K562 (cell line): ENCODE measurements around the gene IMPA2. TPM values are rescaled to one million over a fixed set of nuclear protein-coding genes. Genes with fewer than 3 reads are reported as not detected.

Experiments
- CREB3L1 ChIP-seq: fragments of 450-650 bp; IDR thresholded peaks from 2 replicates; pipeline ENCODE4 v1.6.1; 2014; ENCODE audit warnings: low read depth, mild to moderate bottlenecking, moderate library complexity, borderline replicate concordance
- ETV6 ChIP-seq, 3 experiments: fragments of 150-350 bp in 1 of 3; sonication (generic) in 1 of 3; formaldehyde crosslinking in 1 of 3; IDR thresholded peaks; 2 replicates each; pipeline versions ENCODE4 v1.6.1 to v1.8.0; 2014 to 2022; ENCODE audit warnings: borderline replicate concordance in 2 of 3, low read depth in 2 of 3, antibody characterized with exemption in 1 of 3, low read length in 1 of 3, mild to moderate bottlenecking in 1 of 3, missing genetic modification reagents in 1 of 3
- FOSL1 ChIP-seq: fragments of 200-800 bp; sonication (Bioruptor generic); conservative IDR thresholded peaks from 2 replicates; pipeline ENCODE4 v1.6.1; 2016; ENCODE audit warnings: missing genetic modification characterization, missing compliant biosample characterization
- FOXP1 ChIP-seq: sonication (generic); formaldehyde crosslinking; IDR thresholded peaks from 2 replicates; pipeline ENCODE4 v1.8.0; 2022; ENCODE audit warnings: mild to moderate bottlenecking, missing genetic modification reagents
- HMGN3 ChIP-seq: IDR thresholded peaks from 2 replicates; pipeline ENCODE4 v1.6.1; 2011; ENCODE audit warnings: borderline replicate concordance, low read depth, mild to moderate bottlenecking, mixed read lengths, low read length; ENCODE audit not compliant: insufficient read length; ENCODE audit errors: extremely low read depth
- L3MBTL2 ChIP-seq: fragments of 450-650 bp; IDR thresholded peaks from 2 replicates; pipeline ENCODE4 v1.6.1; 2016; ENCODE audit warnings: mild to moderate bottlenecking, moderate library complexity
- NCOR1 ChIP-seq: fragments of 450-650 bp; IDR thresholded peaks from 2 replicates; pipeline ENCODE4 v1.6.1; 2016; ENCODE audit warnings: mild to moderate bottlenecking, moderate library complexity
- NFIC ChIP-seq: fragments of 450-650 bp; IDR thresholded peaks from 2 replicates; pipeline ENCODE4 v1.6.1; 2017; ENCODE audit warnings: mild to moderate bottlenecking, inconsistent platforms
- NR4A1 ChIP-seq, 2 experiments: fragments of 250-450 bp in 1 of 2; fragments of 450-650 bp in 1 of 2; sonication (Bioruptor Pico) in 1 of 2; IDR thresholded peaks; 2 replicates each; pipeline versions ENCODE4 v1.4.0 to v1.6.1; 2016 to 2020; ENCODE audit warnings: mild to moderate bottlenecking in 2 of 2, missing compliant biosample characterization in 1 of 2, missing genetic modification characterization in 1 of 2, moderate library complexity in 1 of 2
- NRF1 ChIP-seq, 2 experiments: fragments of 450-650 bp; IDR thresholded peaks in 1 of 2; conservative IDR thresholded peaks in 1 of 2; 2 replicates each; pipeline ENCODE4 v1.6.1; 2014; ENCODE audit warnings: mild to moderate bottlenecking in 2 of 2
- RBM15 ChIP-seq: fragments of 200-400 bp; formaldehyde crosslinking; IDR thresholded peaks from 2 replicates; pipeline ENCODE4 v1.6.1; 2018; ENCODE audit warnings: mild to moderate bottlenecking, low read length, moderate library complexity; ENCODE audit not compliant: insufficient read depth
- RNF2 ChIP-seq: sonication (generic); IDR thresholded peaks from 2 replicates; pipeline ENCODE4 v1.6.1; 2016
- STAT5B ChIP-seq: fragments of 250-450 bp; sonication (Bioruptor Pico); IDR thresholded peaks from 2 replicates; pipeline ENCODE4 v1.8.0; 2021; ENCODE audit warnings: mild to moderate bottlenecking, inconsistent platforms
- TAF7 ChIP-seq: fragments of 450-650 bp; IDR thresholded peaks from 2 replicates; pipeline ENCODE4 v1.6.1; 2016; ENCODE audit warnings: missing genetic modification characterization, missing compliant biosample characterization
- TRIM24 ChIP-seq, 2 experiments: fragments of 450-650 bp; IDR thresholded peaks; 2 replicates each; pipeline ENCODE4 v1.6.1; 2016
- ZC3H11A ChIP-seq: IDR thresholded peaks from 2 replicates; pipeline ENCODE4 v1.6.1; 2012; ENCODE audit warnings: low read depth, low read length, improper control_type of control experiment
- ZNF263 ChIP-seq: sonication (generic); formaldehyde crosslinking; IDR thresholded peaks from 2 replicates; pipeline ENCODE4 v1.8.0; 2022; ENCODE audit warnings: mild to moderate bottlenecking, missing genetic modification reagents, borderline replicate concordance
- ZNF431 ChIP-seq: sonication (generic); formaldehyde crosslinking; IDR thresholded peaks from 2 replicates; pipeline ENCODE4 v1.8.0; 2022; ENCODE audit warnings: mild to moderate bottlenecking, missing genetic modification reagents
- ZZZ3 ChIP-seq: fragments of 450-650 bp; IDR thresholded peaks from 2 replicates; pipeline ENCODE4 v1.6.1; 2016; ENCODE audit warnings: antibody characterized with exemption, mild to moderate bottlenecking, moderate library complexity
- polyA plus RNA-seq, 8 experiments: library from polyadenylated mRNA; depleted of rRNA in 4 of 8; stranded (reverse) in 5 of 8; unstranded in 3 of 8; fragments of >200 nt; fragmentation: Nextera tagmentation in 2 of 8; fragmentation: Illumina TruSeq in 1 of 8; extraction: Ambion mirVana in 2 of 8; extraction: Trizol in 1 of 8; gene quantifications; 2 replicates each; pipeline versions ENCODE4 v1.2.1 to v1.2.3, GENCODE V29; 2011 to 2014; ENCODE audit warnings: inconsistent platforms in 1 of 8, missing spikeins in 1 of 8
- total RNA-seq, 7 experiments: library from RNA; depleted of rRNA in 6 of 7; stranded (reverse); fragments of >200 nt in 6 of 7; fragmentation: Illumina TruSeq in 2 of 7; extraction: Trizol in 2 of 7; gene quantifications; 2 replicates each; pipeline versions ENCODE4 v1.2.1 to v1.2.3, GENCODE V29; 2011 to 2021; ENCODE audit warnings: low replicate concordance in 1 of 7
- TF ChIP-seq, protein P1 (sequence below): fragments of 250-450 bp; sonication (Bioruptor Pico); IDR thresholded peaks from 2 replicates; pipeline ENCODE4 v1.8.0; 2022; ENCODE audit warnings: inconsistent platforms
- TF ChIP-seq, protein P2 (sequence below), 2 experiments: fragments of 450-650 bp in 1 of 2; IDR thresholded peaks; 2 replicates each; pipeline ENCODE4 v1.6.1; 2011 to 2017; ENCODE audit warnings: low read depth in 2 of 2, antibody characterized with exemption in 1 of 2, borderline replicate concordance in 1 of 2, low read length in 1 of 2, mild to moderate bottlenecking in 1 of 2, mixed read lengths in 1 of 2; ENCODE audit not compliant: control insufficient read depth in 1 of 2

Gene IMPA2
- total and polyA plus RNA-seq, 9 of the 15 experiments (the other 6 are each of a cell fraction or from before 2014, with no cell fraction given): 0.62 to 11.3 (median 5.7) TPM

DNA sequence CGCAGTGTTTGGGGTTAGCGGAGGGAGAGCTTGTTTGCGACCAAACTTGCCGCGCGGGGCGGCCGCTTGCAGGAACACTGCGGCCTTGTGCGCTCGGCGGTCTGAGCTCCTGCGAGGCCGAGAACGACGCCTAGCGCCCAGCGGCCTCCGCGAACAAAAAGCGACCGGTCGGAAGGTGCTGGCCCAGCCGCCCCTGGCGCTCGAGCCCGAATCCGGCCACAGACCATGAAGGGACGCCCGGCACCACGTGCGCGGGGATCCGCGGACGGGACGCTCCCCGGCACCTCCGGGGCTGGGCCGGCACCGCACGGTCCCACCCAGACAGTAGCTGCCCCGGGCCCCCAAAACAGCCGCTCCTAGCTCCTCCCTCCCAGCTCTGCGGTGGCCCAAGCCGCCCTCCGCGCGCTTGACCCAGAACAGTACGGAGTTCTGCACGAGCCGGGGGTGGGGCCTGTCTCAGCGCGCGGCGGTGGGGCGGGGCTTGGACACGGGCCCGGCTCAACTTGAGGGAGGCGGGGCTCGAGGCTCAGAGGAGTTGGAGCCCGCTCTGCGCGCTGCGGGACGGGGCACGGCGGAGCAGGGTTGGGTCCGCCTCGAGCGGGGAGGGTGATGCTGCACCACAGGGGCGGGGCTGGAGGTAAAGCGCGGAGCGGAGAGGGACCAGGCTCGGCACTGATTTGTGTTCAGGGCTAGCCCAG, 664 bp upstream of the IMPA2 start (continued):
- TF ChIP-seq, protein P1, sequence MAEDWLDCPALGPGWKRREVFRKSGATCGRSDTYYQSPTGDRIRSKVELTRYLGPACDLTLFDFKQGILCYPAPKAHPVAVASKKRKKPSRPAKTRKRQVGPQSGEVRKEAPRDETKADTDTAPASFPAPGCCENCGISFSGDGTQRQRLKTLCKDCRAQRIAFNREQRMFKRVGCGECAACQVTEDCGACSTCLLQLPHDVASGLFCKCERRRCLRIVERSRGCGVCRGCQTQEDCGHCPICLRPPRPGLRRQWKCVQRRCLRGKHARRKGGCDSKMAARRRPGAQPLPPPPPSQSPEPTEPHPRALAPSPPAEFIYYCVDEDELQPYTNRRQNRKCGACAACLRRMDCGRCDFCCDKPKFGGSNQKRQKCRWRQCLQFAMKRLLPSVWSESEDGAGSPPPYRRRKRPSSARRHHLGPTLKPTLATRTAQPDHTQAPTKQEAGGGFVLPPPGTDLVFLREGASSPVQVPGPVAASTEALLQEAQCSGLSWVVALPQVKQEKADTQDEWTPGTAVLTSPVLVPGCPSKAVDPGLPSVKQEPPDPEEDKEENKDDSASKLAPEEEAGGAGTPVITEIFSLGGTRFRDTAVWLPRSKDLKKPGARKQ (CRISPR knock-in tag): no peak
- TF ChIP-seq HMGN3 (peak; percentile 64), NCOR1 (peak; percentile 12), ZC3H11A (no peak), STAT5B (CRISPR knock-in tag) (no peak), ZZZ3 (no peak), FOSL1 (tag) (peak; percentile 39; the same call in 1 of the 2 replicates), ETV6 (IDR thresholded peaks at IDR 0.05; ENCODE audit: borderline replicate concordance in 1 of 2, low read depth in 2 of 2, low read length in 1 of 2) (no peak), ETV6 (CRISPR knock-in tag; IDR thresholded peaks at IDR 0.05; ENCODE audit: borderline replicate concordance) (peak; percentile 62; the same call in 1 of the 2 replicates), L3MBTL2 (peak; percentile 98), FOXP1 (CRISPR knock-in tag) (peak; percentile 92), NRF1 (conservative IDR thresholded peaks at IDR 0.05 in 1 of 2, IDR thresholded peaks at IDR 0.05 in 1 of 2) (peak; percentile 80 to 83), TAF7 (0 out of 2 replicates have a peak, but pooled peaks have one; percentile 28), RBM15 (no peak), ZNF263 (CRISPR knock-in tag) (peak; percentile 62; the same call in 1 of the 2 replicates), ZNF431 (peak; percentile 77), NFIC (peak; percentile 90), RNF2 (peak; percentile 91), NR4A1 (CRISPR knock-in tag; IDR thresholded peaks at IDR 0.05) (no peak), NR4A1 (tag; IDR thresholded peaks at IDR 0.05) (peak; percentile 53), CREB3L1 (peak; percentile 79; the same call in 1 of the 2 replicates), TRIM24 (IDR thresholded peaks at IDR 0.05) (no peak; a peak in 1 of 4 replicates)
- TF ChIP-seq, protein P2, sequence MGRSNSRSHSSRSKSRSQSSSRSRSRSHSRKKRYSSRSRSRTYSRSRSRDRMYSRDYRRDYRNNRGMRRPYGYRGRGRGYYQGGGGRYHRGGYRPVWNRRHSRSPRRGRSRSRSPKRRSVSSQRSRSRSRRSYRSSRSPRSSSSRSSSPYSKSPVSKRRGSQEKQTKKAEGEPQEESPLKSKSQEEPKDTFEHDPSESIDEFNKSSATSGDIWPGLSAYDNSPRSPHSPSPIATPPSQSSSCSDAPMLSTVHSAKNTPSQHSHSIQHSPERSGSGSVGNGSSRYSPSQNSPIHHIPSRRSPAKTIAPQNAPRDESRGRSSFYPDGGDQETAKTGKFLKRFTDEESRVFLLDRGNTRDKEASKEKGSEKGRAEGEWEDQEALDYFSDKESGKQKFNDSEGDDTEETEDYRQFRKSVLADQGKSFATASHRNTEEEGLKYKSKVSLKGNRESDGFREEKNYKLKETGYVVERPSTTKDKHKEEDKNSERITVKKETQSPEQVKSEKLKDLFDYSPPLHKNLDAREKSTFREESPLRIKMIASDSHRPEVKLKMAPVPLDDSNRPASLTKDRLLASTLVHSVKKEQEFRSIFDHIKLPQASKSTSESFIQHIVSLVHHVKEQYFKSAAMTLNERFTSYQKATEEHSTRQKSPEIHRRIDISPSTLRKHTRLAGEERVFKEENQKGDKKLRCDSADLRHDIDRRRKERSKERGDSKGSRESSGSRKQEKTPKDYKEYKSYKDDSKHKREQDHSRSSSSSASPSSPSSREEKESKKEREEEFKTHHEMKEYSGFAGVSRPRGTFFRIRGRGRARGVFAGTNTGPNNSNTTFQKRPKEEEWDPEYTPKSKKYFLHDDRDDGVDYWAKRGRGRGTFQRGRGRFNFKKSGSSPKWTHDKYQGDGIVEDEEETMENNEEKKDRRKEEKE (IDR thresholded peaks at IDR 0.05; ENCODE audit: borderline replicate concordance in 1 of 2, control insufficient read depth in 1 of 2, low read depth in 2 of 2, low read length in 1 of 2): 0 out of 4 replicates have a peak, but pooled peaks of 1 of the 2 experiments have one; percentile 45
